ENCODE results near the gene LDB2. TPM values are rescaled to one million over a fixed set of nuclear protein-coding genes. Genes with fewer than 3 reads are reported as not detected.

LDB2 gene
- total RNA-seq, 4 donors from 2014 or later: 33.7 to 191 (median 43.5) TPM

DNA sequence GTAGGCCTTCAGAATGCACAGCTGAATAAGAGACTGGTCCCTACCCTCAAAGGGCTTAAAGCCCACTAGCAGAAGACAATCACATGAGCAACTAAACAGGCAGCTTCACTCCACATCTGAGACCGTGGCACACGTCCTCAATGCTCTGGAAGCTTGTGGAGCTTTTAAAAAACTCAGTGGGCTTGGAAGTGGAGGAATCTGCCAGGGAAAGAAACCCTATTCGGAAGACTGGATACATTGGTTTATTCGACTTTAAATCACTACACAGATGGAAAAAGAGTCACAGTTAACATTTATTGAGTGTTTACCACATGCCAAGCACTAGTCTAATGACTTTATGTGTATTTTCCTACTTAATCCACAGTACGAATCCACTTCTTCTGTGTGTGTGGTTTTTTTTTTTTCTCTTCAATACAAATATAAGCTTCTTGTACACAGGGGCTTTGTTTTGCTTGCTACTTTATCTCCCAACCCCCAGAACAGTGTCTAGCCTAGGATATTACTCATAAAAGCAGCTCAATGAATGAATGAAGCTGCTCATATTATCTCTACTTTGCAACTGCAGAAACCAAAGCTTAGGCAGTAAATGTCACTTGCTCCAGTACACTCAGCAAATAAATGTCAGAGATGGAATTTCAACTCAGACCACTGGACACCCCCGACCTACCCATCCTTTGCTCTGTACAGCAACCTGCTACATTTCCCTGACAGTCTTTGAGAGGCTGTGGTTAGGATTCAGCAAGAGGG lies 137.7 kb downstream of the LDB2 start:
- no peak for ATAC-seq (ENCODE audit: low FRiP score)

DNA sequence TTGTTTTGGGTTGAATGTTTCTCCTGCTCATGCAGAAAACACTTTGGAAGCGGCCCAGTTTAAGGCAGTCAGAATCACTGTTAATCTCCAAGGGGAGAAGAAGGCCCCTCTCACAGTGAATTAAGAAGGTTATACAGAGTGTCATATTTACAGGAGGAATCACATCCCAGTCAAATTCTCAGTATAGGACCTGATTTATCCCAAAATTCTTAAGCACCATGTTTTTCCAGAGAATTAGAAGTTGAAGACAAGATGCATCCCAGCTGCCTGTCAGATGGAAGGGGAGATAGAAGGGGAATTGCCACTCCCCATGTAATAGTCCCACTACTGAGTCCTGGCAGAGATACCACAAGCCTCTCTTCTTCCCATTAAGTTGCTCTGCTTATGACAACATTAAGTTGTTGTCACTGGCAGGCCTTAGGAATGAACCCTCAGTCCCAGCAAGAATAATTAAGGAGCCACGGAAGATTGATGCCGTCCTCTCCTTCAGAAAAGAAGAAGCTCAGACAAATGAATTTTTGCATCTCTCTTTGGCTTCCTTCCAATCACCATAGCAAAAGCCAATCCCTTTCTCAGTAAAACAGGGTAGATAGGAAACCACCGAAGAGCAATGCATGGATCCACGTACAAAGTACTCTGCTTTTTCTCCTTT lies 138.4 kb downstream of the LDB2 start:
- TF ChIP-seq, protein P1, sequence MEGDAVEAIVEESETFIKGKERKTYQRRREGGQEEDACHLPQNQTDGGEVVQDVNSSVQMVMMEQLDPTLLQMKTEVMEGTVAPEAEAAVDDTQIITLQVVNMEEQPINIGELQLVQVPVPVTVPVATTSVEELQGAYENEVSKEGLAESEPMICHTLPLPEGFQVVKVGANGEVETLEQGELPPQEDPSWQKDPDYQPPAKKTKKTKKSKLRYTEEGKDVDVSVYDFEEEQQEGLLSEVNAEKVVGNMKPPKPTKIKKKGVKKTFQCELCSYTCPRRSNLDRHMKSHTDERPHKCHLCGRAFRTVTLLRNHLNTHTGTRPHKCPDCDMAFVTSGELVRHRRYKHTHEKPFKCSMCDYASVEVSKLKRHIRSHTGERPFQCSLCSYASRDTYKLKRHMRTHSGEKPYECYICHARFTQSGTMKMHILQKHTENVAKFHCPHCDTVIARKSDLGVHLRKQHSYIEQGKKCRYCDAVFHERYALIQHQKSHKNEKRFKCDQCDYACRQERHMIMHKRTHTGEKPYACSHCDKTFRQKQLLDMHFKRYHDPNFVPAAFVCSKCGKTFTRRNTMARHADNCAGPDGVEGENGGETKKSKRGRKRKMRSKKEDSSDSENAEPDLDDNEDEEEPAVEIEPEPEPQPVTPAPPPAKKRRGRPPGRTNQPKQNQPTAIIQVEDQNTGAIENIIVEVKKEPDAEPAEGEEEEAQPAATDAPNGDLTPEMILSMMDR (IDR thresholded peaks at IDR 0.05): no peak
- no peak for ATAC-seq (ENCODE audit: low FRiP score)
- DNase-seq (ENCODE audit: low spot score): no peak

More for the DNA sequence above, 137.7 kb downstream of the LDB2 start:
- TF ChIP-seq, protein P1 (IDR thresholded peaks at IDR 0.05): no peak
- no peak for DNase-seq (ENCODE audit: low spot score)

DNA sequence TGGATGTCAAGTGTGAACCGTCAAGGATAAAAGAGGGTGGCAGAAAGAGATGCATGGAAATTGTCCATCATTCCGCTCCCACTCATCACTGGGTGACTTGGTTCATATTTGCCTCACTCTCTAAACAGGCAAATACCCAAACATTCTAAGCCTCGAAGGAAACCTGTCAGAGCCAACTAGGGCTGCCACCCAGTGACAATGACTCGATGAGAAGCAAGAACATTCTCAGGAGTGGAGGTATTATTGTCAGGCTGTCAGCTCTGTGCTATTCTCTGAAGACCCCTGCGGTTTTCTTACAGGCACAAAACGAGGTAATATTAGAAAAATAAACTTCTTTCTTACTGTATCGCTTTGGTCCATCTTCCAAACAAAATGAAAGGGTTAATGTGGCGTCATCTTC lies 139.6 kb downstream of the LDB2 start:
- no peak for DNase-seq (ENCODE audit: low spot score)
- TF ChIP-seq, protein P1 (IDR thresholded peaks at IDR 0.05): no peak
- ATAC-seq (ENCODE audit: low FRiP score): no peak

DNA sequence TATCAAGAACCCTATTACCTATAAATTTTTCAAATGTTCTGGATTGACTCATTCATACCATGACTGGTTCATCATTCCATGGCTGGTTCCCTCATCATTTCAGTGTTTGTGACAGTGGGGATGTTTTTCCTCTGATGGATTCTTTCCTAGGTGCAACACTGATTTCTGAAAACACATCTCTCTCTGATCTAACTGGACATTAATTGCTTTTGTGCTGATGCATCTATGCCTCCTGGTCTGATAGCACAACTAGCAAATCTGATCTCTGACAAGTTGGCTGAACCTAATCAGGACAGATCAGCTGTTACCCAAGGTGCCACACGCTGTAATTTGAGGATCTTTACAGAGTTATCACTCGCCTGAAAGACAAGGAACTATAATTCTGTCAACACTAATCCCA lies 140.2 kb downstream of the LDB2 start:
- no peak for ATAC-seq (ENCODE audit: low FRiP score)
- DNase-seq (ENCODE audit: low spot score): no peak
- TF ChIP-seq, protein P1 (IDR thresholded peaks at IDR 0.05): no peak

DNA sequence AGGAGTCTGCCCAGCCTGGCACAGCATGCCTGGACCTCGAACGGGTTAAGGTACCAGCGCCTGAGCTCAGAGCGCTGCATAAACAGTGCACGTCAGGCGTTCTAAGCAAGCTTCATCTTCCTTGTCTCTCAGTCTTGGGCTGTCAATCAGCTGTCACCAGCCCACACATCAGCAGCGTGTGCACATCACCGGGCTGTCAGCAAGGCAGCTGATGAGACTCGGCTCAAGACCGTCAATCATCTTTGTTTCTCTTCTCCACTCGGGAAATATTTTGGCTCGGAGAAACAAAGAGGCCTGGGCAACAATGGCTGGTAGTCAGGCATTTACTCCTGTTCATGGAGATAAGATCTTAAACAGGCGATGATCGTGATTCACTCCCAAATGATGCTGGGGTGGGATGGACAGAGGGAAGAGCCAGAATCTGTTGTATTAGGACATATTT lies 141.3 kb downstream of the LDB2 start:
- DNase-seq (ENCODE audit: low spot score) (no peak), ATAC-seq (ENCODE audit: low FRiP score) (no peak)
- TF ChIP-seq, protein P1 (IDR thresholded peaks at IDR 0.05): no peak

DNA sequence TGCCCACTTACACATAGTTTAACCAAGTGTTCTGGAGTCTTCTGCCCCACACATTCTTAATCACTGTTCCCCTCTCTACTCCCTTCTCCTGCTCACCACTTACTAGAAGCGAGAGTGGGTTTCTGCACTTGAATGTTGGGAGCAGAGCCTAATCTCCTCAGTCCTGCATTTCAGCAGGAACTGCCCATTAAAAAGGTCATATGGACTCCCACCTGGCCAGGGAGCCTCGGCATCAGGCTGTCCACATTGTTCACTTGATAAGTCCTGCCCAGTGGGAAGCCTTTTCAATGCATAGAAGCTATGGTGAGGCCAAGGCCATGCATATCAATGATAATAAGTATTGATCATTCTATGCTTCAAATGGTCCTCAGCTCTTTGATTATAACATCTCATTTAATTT lies 144.3 kb downstream of the LDB2 start:
- TF ChIP-seq, protein P1 (IDR thresholded peaks at IDR 0.05): no peak
- DNase-seq (ENCODE audit: low spot score): no peak

DNA sequence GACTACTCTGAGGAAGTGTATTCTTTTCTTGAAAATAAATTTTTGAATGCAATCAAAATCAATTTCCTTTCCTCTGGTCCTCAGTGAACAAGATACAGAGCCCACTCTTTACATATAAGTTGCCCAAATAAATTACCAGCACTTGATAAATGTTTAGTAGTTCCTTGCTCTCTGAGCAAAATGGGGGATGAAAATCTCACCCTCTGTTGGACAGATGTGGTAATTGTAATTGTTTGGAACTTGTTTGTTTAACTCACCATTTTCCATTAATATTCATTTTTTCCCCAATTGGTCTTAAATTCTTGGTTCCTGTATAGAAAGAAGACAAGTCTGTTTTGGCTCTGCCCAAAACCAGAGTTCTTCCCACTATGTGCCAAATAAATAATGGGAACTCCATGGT lies 146.3 kb downstream of the LDB2 start:
- TF ChIP-seq, protein P1 (IDR thresholded peaks at IDR 0.05): no peak
- no peak for ATAC-seq (ENCODE audit: low FRiP score)
- no peak for DNase-seq (ENCODE audit: low spot score)

More for the DNA sequence above, 144.3 kb downstream of the LDB2 start:
- ATAC-seq (ENCODE audit: low FRiP score): no peak
